KMS-11 (cell line): ENCODE measurements around the gene GUCD1.

Source experiments
- H2AFZ ChIP-seq: fragments of 200-600 bp; sonication (generic); 2 replicates; pipeline ENCODE4 v1.6.1; 2016; ENCODE audit warnings: antibody characterized with exemption, mixed run types, low read depth
- H3K27ac ChIP-seq: fragments of 200-600 bp; sonication (generic); 2 replicates; pipeline ENCODE4 v1.6.1; 2016; ENCODE audit warnings: mild to moderate bottlenecking, mixed run types
- H3K27me3 ChIP-seq: fragments of 200-600 bp; sonication (generic); 2 replicates; pipeline ENCODE4 v1.6.1; 2017; ENCODE audit warnings: mild to moderate bottlenecking, low read depth, mixed run types, moderate library complexity; ENCODE audit not compliant: insufficient read depth
- H3K36me3 ChIP-seq: fragments of 200-600 bp; sonication (generic); 2 replicates; pipeline ENCODE4 v1.6.1; 2017; ENCODE audit warnings: mild to moderate bottlenecking, mixed run types; ENCODE audit not compliant: insufficient read depth
- H3K4me1 ChIP-seq: fragments of 200-600 bp; sonication (generic); 2 replicates; pipeline ENCODE4 v1.6.1; 2016; ENCODE audit warnings: mild to moderate bottlenecking, low read depth, mixed run types; ENCODE audit not compliant: poor library complexity, severe bottlenecking
- H3K4me2 ChIP-seq: fragments of 200-600 bp; sonication (generic); 2 replicates; pipeline ENCODE4 v1.7.0; 2016; ENCODE audit warnings: mild to moderate bottlenecking, mixed run types
- H3K4me3 ChIP-seq: fragments of 200-600 bp; sonication (generic); IDR thresholded peaks from 2 replicates; pipeline ENCODE4 v1.6.1; 2017; ENCODE audit warnings: low read depth, low read length, mixed read lengths; ENCODE audit not compliant: insufficient read depth
- H3K79me2 ChIP-seq: fragments of 200-600 bp; sonication (generic); 2 replicates; pipeline ENCODE4 v1.6.1; 2016; ENCODE audit warnings: low read depth, mixed run types; ENCODE audit not compliant: insufficient read depth
- H3K9ac ChIP-seq: fragments of 200-600 bp; sonication (generic); 2 replicates; pipeline ENCODE4 v1.6.1; 2016; ENCODE audit warnings: mild to moderate bottlenecking, mixed run types
- H4K20me1 ChIP-seq: fragments of 200-600 bp; sonication (generic); 2 replicates; pipeline ENCODE4 v1.6.1; 2016; ENCODE audit warnings: mild to moderate bottlenecking, mixed run types; ENCODE audit not compliant: insufficient read depth
- CTCF ChIP-seq: fragments of 200-600 bp; sonication (generic); conservative IDR thresholded peaks from 2 replicates; pipeline ENCODE4 v1.6.1; 2017; ENCODE audit warnings: low read depth, mild to moderate bottlenecking, antibody characterized with exemption, low read length, moderate library complexity, mixed read lengths

The GUCD1 gene

DNA sequence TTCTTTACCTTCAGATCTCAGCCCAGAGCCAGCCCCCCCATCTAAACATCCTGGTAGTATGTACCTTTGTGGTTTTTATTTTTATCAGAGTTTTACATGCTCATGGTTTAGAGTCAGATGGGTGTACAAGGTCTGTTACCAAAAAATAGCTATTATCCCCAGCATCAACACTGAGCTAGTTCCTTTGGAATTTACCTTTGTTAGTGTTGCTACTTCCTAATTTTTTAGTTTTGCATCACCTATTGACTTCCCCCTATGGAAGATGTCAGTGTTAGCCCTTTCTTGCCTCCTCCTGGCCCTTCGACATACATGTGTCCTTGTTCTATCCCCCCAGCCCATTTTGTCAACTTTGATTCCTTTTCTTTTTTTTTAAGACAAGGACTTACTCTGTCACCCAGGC lies 52.4 kb downstream of the GUCD1 start:
- TF ChIP-seq CTCF: no peak
- no peaks in the 10 kb centered on the region for H3K36me3 ChIP-seq
- no peak overlapping the region for H3K27ac ChIP-seq
- no peaks in the 10 kb centered on the region for H3K79me2 ChIP-seq
- no peaks in the 10 kb centered on the region for H4K20me1 ChIP-seq
- H3K9ac ChIP-seq: no peak overlapping the region
- H2AFZ ChIP-seq: no peak overlapping the region
- no peak overlapping the region for H3K4me2 ChIP-seq
- H3K27me3 ChIP-seq: no peaks in the 10 kb centered on the region
- peaks cover 33% of the 10 kb centered on the region for H3K4me1 ChIP-seq
- no peak overlapping the region for H3K4me3 ChIP-seq

DNA sequence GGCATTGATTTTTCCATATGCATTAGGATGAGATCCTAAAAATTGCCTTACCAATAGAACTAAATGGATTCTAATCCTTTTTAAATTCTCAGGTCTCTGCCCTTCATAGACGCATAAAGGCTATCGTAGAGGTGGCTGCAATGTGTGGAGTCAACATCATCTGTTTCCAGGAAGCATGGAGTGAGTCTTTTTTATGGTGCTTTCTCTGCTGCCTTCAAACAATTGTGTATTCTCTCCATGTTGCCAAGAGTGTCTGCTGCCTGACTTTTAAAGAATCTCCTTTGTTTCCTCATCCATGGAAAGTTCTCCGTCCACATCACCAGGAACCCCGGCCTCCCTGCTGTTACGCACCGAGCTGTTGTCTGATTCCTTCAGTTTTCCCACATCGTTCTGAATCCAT lies 52.9 kb downstream of the GUCD1 start:
- Histone ChIP-seq H3K27ac (no peak overlapping the region), H3K36me3 (no peaks in the 10 kb centered on the region), H2AFZ (no peak overlapping the region), H3K4me2 (no peak overlapping the region), H3K4me3 (no peak overlapping the region), H3K27me3 (no peaks in the 10 kb centered on the region), H3K79me2 (no peaks in the 10 kb centered on the region), H3K9ac (no peak overlapping the region), H4K20me1 (no peaks in the 10 kb centered on the region), H3K4me1 (peaks cover 38% of the 10 kb centered on the region)
- TF ChIP-seq CTCF: no peak

GRCh38 chr22:24501301-24502005 lies 53.5 kb downstream of the GUCD1 start:
- no peak overlapping the region for H3K4me2 ChIP-seq
- H3K27ac ChIP-seq: no peak overlapping the region
- H3K9ac ChIP-seq: no peak overlapping the region
- H3K27me3 ChIP-seq: no peaks in the 10 kb centered on the region
- no peaks in the 10 kb centered on the region for H3K36me3 ChIP-seq
- no peak for TF ChIP-seq CTCF
- H3K4me3 ChIP-seq: no peak overlapping the region
- no peak overlapping the region for H2AFZ ChIP-seq
- peaks cover 40% of the 10 kb centered on the region for H3K4me1 ChIP-seq
- H4K20me1 ChIP-seq: no peaks in the 10 kb centered on the region
- no peaks in the 10 kb centered on the region for H3K79me2 ChIP-seq

DNA sequence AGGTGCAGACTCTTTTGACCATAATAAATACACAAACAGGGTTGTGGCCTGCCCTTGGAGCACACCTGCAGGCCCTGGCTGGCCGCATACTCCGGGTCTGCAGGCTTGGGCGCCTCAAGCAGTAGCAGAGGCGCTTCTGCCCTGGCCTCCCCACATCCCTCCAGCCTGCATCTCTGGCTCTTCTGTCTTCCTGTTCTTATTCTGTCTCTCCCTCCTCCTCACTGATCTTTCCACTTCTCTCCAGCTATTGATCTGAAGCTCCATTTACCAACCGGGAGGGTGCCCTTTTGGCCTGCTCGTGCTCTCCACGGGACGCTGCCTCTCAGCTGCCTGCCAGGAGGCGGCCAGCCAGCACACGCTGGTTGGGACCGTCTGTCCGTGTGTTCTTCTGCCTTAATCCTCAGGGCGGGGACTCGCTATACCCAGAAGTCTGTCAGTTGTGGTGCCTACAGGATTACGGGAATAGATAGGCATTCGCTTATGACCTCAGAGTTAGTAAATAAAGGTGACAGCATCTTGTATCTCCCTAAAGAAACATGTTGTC lies 54.6 kb downstream of the GUCD1 start:
- H3K79me2 ChIP-seq: no peaks in the 10 kb centered on the region
- H3K36me3 ChIP-seq: no peaks in the 10 kb centered on the region
- H3K4me2 ChIP-seq: no peak overlapping the region
- no peak overlapping the region for H2AFZ ChIP-seq
- no peaks in the 10 kb centered on the region for H4K20me1 ChIP-seq
- no peak overlapping the region for H3K27ac ChIP-seq
- H3K4me1 ChIP-seq: peaks cover 40% of the 10 kb centered on the region
- H3K4me3 ChIP-seq: no peak overlapping the region
- H3K27me3 ChIP-seq: no peaks in the 10 kb centered on the region
- no peak overlapping the region for H3K9ac ChIP-seq
- TF ChIP-seq CTCF: no peak
